Heart right ventricle (tissue), 16 donors: ENCODE results near the gene EZH1. TPM values are rescaled to one million over a fixed set of nuclear protein-coding genes. Genes with fewer than 3 reads are reported as not detected.
A peak's percentile ranks its signal among the peaks of the same experiment; 100 is the strongest.

Experiments
- ATAC-seq, 8 donors: fragments of 200-7000 bp; cut with Tn5 transposase; one replicate each; pipeline ENCODE4 v1.9.1; 2020; ENCODE audit warnings: mild to moderate bottlenecking in 8 of 8, moderate library complexity in 8 of 8, moderate number of reproducible peaks in 1 of 8
- DNase-seq, 2 donors: peaks; one replicate each; pipeline ENCODE4 v3.0.0-alpha.2; 2020
- H3K27ac ChIP-seq, 10 donors: fragments of 200-600 bp; sonication (generic) in 2 of 10; one replicate each; pipeline versions ENCODE4 v1.5.0 to v1.8.0; 2020 to 2022; ENCODE audit warnings: mild to moderate bottlenecking in 3 of 10
- H3K27me3 ChIP-seq, 7 donors: fragments of 200-600 bp; one replicate each; pipeline ENCODE4 v1.8.0; 2021 to 2022; ENCODE audit warnings: mild to moderate bottlenecking in 2 of 7
- H3K36me3 ChIP-seq, 9 donors: fragments of 200-600 bp; sonication (generic) in 1 of 9; one replicate each; pipeline versions ENCODE4 v1.5.0 to v1.8.0; 2020 to 2022; ENCODE audit warnings: mild to moderate bottlenecking in 2 of 9
- H3K4me1 ChIP-seq, 9 donors: fragments of 200-600 bp; sonication (generic) in 1 of 9; one replicate each; pipeline versions ENCODE4 v1.5.0 to v1.8.0; 2020 to 2022; ENCODE audit warnings: mild to moderate bottlenecking in 4 of 9
- H3K4me3 ChIP-seq, 10 donors: fragments of 200-600 bp; sonication (generic) in 2 of 10; one replicate each; pipeline versions ENCODE4 v1.5.0 to v1.8.0; 2020 to 2022; ENCODE audit warnings: mild to moderate bottlenecking in 7 of 10, moderate library complexity in 2 of 10
- H3K9me3 ChIP-seq, 11 donors: fragments of 200-600 bp in 10 of 11; sonication (generic) in 2 of 11; one replicate each; pipeline versions ENCODE4 v1.5.0 to v1.8.0; 2013 to 2022; ENCODE audit warnings: mild to moderate bottlenecking in 2 of 11, control low read depth in 1 of 11, moderate library complexity in 1 of 11
- WGBS, 2 donors: extraction: QIAGEN DNeasy Blood & Tissue Kit; methylation state at CpG; one replicate each; pipeline ENCODE4 v1.1.7; 2013; ENCODE audit warnings: inconsistent platforms in 1 of 2; 5-methylcytosine and 5-hydroxymethylcytosine counted together
- intact Hi-C, 10 donors: fragments of 100-400 bp; cut with DNase I; formaldehyde crosslinking; loops; one replicate each; pipeline versions ENCODE4 v1.11.1 to v1.14.2; 2022
- polyA plus RNA-seq, 2 donors: library from polyadenylated mRNA; stranded (reverse); fragments of 200-250 nt; gene quantifications; one replicate each; pipeline ENCODE4 v1.2.3, GENCODE V29; 2013
- total RNA-seq, 10 donors: library from RNA; stranded (reverse); fragmentation: NEBNext Ultra II Directional in 3 of 10; extraction: Animal tissue kit (Norgen Biotek cat#: 25700) in 3 of 10; gene quantifications; one replicate each; pipeline versions ENCODE4 v1.2.1 to v1.2.4, GENCODE V29; 2021 to 2023
- TF ChIP-seq, protein P1 (sequence below), 9 donors: fragments of 200-600 bp; sonication (generic) in 2 of 9; IDR thresholded peaks; one replicate each; pipeline versions ENCODE4 v1.5.0 to v1.8.0; 2021 to 2022; ENCODE audit warnings: antibody characterized with exemption in 9 of 9, mild to moderate bottlenecking in 5 of 9, moderate library complexity in 1 of 9
- donor health status: Arrhythmogenic right ventricular cardiomyopathy.
- donor health status: ischemic (EF 13 %, LVEDD 7.1; RV severe dilation, severe dysfunction).
- donor health status: healthy with polysubstance abuse.
- donor health status: DM: no; HTN: yes; CAD: no.
- donor health status: DM: no; HTN: no; CAD: no.
- donor health status: ischemic (EF 25% LVEDD 6.9; RV normal size, moderate dysfunction).
- donor health status: ischemic (EF 25% LVEDD 5.7; RV mildly dilated, moderate dysfunction).
- donor health status: healthy.
- donor health status: DM: yes; HTN: yes; CAD: no.
- donor health status: Ischemic cardiomyopathy.
- donor health status: ischemic (EF 35%, LVEDD 5.7; RV mildly dilated, moderate dysfunction).
- donor health status: nonischemic (EF 11% LVEDD 7.7; RV severe dilation, severe dysfunction).
- donor health status: DM: yes; HTN: yes; CAD: no.
- donor health status: PGD.
- donor health status: ischemic (EF 29% LVEDD 5.4; RV normal size, mild dysfunction).
- donor health status: nonischemic (EF 23%, LVEDD 6.1; RV moderate dilation, normal function).

Gene EZH1
- total and polyA plus RNA-seq, 12 donors: 16.0 to 50.5 (median 45.9) TPM

DNA sequence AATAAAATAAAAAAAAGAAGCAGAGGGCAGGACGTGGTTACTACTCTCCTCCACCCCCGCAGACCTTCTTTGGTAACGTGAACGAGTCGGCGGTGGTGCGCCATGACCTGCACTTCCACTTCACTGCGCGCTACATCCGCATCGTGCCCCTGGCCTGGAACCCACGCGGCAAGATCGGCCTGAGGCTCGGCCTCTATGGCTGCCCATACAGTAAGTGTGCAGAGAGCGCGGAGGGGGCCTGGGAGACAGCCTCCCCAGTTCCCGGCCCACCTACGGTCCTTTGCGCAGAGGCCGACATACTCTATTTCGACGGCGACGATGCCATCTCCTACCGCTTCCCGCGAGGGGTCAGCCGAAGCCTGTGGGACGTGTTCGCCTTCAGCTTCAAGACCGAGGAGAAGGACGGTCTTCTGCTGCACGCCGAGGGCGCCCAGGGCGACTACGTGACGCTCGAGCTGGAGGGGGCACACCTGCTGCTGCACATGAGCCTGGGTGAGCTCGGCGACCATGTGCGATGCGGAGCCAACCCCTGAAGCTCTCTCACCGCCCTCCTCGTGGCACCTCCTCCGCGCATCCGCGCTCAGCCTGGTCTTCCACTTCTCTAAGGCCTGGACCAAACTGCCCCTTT lies 59.8 kb downstream of the EZH1 start:
- Histone ChIP-seq H3K4me1 (peaks cover 20 to 45% (median 39%) of the 10 kb centered on the region in 9 donors), H3K27ac (no peak overlapping the region), H3K36me3 (peaks cover 0 to 58% (median 13%) of the 10 kb centered on the region in 9 donors), H3K27me3 (peaks cover 0 to 31% (median 0%) of the 10 kb centered on the region in 7 donors), H3K4me3 (no peak overlapping the region), H3K9me3 (no peaks in the 10 kb centered on the region)
- intact Hi-C loops: loop anchor here in 3 of 10 donors (10.0 kb wide), 3 partner anchors 70 to 110 kb away; partner anchors contain the start of gene PSMC3IP (in 1 of the 3)
- ATAC-seq (no peak), DNase-seq (no peak)
- WGBS, 2 donors: 84 to 87% methylated on average over 50 of the region's 50 CpGs
- TF ChIP-seq, protein P1, sequence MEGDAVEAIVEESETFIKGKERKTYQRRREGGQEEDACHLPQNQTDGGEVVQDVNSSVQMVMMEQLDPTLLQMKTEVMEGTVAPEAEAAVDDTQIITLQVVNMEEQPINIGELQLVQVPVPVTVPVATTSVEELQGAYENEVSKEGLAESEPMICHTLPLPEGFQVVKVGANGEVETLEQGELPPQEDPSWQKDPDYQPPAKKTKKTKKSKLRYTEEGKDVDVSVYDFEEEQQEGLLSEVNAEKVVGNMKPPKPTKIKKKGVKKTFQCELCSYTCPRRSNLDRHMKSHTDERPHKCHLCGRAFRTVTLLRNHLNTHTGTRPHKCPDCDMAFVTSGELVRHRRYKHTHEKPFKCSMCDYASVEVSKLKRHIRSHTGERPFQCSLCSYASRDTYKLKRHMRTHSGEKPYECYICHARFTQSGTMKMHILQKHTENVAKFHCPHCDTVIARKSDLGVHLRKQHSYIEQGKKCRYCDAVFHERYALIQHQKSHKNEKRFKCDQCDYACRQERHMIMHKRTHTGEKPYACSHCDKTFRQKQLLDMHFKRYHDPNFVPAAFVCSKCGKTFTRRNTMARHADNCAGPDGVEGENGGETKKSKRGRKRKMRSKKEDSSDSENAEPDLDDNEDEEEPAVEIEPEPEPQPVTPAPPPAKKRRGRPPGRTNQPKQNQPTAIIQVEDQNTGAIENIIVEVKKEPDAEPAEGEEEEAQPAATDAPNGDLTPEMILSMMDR (IDR thresholded peaks at IDR 0.05): no peak

DNA sequence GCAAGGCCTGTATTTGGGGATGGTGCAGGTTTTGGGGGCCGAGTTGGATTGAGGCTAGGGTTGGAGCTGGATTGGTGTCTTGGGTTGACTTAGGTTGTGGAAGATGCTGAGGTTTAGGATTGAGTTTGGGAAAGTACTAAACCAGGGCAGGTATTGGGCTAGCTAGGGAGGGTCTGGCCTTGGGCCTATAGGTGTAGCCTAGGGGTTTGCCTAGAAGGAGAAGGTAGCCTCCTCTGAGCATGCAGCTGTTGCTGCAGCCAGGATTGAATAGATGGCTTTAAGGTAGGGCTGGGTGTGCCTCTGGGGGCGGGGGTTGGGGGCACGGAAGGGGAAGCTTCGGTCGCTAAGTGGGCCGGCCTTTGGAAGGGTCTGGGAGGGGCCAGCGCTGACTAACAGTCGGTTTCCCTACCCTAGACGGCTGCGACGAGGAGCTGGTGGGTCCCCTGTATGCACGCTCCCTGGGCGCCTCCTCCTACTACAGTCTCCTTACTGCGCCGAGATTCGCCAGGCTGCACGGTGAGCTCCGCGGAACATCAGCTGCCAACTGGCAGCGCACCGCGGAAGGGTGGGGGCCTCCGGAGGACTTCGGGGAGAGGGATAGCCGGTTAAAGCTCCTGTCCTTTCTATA lies 61.3 kb downstream of the EZH1 start:
- 2 to 10% methylated on average over 25 of the region's 25 CpGs for WGBS, 2 donors
- H3K4me1 ChIP-seq: peaks cover 29 to 60% (median 54%) of the 10 kb centered on the region in 9 donors
- H3K4me3 ChIP-seq: peak overlapping the region in 9 of 10 donors; percentile 8 to 63 (median 60)
- H3K36me3 ChIP-seq: peaks cover 0 to 43% (median 10%) of the 10 kb centered on the region in 9 donors
- ATAC-seq (peak in 6 of 8 donors; percentile 5 to 32 (median 14)), DNase-seq (peak in 1 of 2 donors; percentile 62)
- H3K27ac ChIP-seq: peak overlapping the region in 6 of 10 donors; percentile 9 to 75 (median 66)
- no peaks in the 10 kb centered on the region for H3K9me3 ChIP-seq
- H3K27me3 ChIP-seq: peaks cover 0 to 31% (median 0%) of the 10 kb centered on the region in 7 donors
- TF ChIP-seq, protein P1 (IDR thresholded peaks at IDR 0.05): no peak
- intact Hi-C loops: loop anchor here in 4 of 10 donors (2.0 to 10.0 kb wide), 4 partner anchors 69 to 109 kb away; partner anchors contain the start of gene PSMC3IP (in 1 of the 4)

DNA sequence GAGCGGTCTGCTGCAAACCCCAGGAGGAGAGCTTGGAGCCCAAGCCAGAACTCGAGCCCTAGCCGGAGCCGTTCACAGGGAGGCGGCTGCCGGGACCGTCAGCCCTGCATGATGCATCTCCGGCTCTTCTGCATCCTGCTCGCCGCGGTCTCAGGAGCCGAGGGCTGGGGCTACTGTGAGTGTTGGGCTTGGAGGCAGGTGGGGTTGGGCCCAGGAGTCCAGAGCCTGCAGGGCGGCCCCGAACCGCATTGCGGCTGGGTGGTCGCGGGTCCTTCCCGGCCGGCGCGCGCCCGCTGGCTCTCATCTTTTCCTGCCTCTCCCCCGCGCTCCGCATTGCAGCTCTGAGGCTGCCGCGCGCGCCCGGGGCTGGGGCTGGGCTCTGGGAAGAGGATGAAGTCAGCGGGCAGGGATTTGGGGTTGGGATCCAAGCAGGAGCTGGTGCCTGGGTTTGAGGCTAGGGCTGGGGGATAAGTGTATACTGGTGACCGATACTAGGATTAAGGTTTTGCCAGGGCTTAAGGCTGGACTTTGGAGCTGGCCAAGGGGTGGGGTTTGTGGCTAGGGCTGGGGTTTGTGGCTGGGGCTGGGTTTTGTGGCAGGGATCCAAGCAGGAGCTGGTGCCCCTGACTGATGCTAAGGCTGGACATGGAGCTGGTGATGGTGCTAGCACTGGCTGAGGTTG lies 62.0 kb downstream of the EZH1 start:
- 0% methylated on average over 34 of the region's 34 CpGs for WGBS, 2 donors
- Histone ChIP-seq H3K36me3 (peaks cover 0 to 37% (median 10%) of the 10 kb centered on the region in 9 donors), H3K27ac (peak overlapping the region in 9 of 10 donors; percentile 16 to 84 (median 66)), H3K27me3 (peaks cover 0 to 31% (median 0%) of the 10 kb centered on the region in 7 donors), H3K9me3 (no peaks in the 10 kb centered on the region), H3K4me3 (peak overlapping the region; percentile 38 to 63 (median 58)), H3K4me1 (peaks cover 29 to 63% (median 59%) of the 10 kb centered on the region in 9 donors)
- no peak for ATAC-seq
- TF ChIP-seq, protein P1 (IDR thresholded peaks at IDR 0.05): no peak
- intact Hi-C loops: loop anchor here in 4 of 10 donors (2.0 to 10.0 kb wide), 4 partner anchors 68 to 108 kb away; partner anchors contain the start of gene PSMC3IP (in 1 of the 4)
- peak; percentile 42 to 48 for DNase-seq
